ENCODE measurements around the gene FMNL2.

GRCh38 chr2:152569186-152569585 is 234.2 kb downstream of the FMNL2 start:
- no peak for TF ChIP-seq POLR2A (IDR thresholded peaks at IDR 0.05; ENCODE audit: low read depth, low read length)
- no peak for TF ChIP-seq POLR2AphosphoS5 (IDR thresholded peaks at IDR 0.05; ENCODE audit: low read depth, low read length)
- TF ChIP-seq TAF1 (IDR thresholded peaks at IDR 0.05; ENCODE audit: borderline replicate concordance, low read depth, low read length): no peak
